ENCODE measurements around the gene ATRNL1.
A peak's percentile ranks its signal among the peaks of the same experiment; 100 is the strongest.
"Not testable (repeated sequence)": the region's sequence is repeated elsewhere in the genome, so short reads cannot be mapped to it uniquely, and the experiment has no call there.

ATRNL1 gene

GRCh38 chr10:115295213-115295805, 202.1 kb downstream of the ATRNL1 start:
- no peak for DNase-seq (ENCODE audit: low spot score)
- TF ChIP-seq, protein P1, sequence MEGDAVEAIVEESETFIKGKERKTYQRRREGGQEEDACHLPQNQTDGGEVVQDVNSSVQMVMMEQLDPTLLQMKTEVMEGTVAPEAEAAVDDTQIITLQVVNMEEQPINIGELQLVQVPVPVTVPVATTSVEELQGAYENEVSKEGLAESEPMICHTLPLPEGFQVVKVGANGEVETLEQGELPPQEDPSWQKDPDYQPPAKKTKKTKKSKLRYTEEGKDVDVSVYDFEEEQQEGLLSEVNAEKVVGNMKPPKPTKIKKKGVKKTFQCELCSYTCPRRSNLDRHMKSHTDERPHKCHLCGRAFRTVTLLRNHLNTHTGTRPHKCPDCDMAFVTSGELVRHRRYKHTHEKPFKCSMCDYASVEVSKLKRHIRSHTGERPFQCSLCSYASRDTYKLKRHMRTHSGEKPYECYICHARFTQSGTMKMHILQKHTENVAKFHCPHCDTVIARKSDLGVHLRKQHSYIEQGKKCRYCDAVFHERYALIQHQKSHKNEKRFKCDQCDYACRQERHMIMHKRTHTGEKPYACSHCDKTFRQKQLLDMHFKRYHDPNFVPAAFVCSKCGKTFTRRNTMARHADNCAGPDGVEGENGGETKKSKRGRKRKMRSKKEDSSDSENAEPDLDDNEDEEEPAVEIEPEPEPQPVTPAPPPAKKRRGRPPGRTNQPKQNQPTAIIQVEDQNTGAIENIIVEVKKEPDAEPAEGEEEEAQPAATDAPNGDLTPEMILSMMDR (IDR thresholded peaks at IDR 0.05; ENCODE audit: extremely low read depth, missing control alignments), result no peak

DNA sequence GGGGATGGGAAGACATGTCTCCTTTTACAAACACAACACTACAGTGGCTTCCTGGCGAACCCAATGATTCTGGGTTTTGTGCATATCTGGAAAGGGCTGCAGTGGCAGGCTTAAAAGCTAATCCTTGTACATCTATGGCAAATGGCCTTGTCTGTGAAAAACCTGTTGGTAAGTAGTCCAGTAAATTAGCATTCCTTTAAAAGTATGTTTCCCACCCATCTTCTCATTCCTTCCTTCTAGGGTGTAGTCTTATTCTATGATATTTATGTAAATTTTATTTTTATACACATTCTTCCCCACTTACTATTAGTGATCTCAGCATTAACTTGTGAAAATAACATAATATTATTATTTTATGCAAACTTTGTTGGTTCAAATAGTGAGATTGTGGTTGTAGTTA, 206.9 kb downstream of the ATRNL1 start:
- no peak for DNase-seq (ENCODE audit: low spot score)
- TF ChIP-seq, protein P1 (IDR thresholded peaks at IDR 0.05; ENCODE audit: extremely low read depth, missing control alignments), result no peak

GRCh38 chr10:115319669-115320068, 226.5 kb downstream of the ATRNL1 start:
- DNase-seq (ENCODE audit: low spot score), result not testable (repeated sequence)

DNA sequence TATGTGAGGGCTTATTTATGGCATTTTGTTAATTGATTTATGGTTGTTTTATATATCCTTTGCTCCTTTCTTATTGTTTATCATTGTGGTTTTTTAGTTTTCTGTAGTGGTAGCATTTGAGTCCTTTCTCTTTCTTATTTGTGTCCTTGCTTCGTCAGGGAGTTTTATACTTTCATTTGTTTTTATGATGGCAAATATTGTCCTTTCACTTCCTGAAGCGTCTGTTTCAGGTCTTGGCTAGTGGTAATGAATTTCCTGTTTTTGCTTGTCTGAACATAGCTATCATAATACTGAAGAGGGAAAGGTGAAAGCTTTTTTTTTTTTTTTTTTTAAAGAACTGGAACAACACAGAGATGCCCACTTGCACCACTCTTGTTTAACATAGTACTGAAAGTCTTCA, 228.2 kb downstream of the ATRNL1 start:
- TF ChIP-seq, protein P1 (IDR thresholded peaks at IDR 0.05; ENCODE audit: extremely low read depth, missing control alignments), result no peak
- DNase-seq (ENCODE audit: low spot score), result no peak

- TF ChIP-seq, protein P1 (IDR thresholded peaks at IDR 0.05; ENCODE audit: extremely low read depth, missing control alignments), result no peak
- DNase-seq (ENCODE audit: low spot score), result no peak
Observed at GRCh38 chr10:115328331-115328730, 235.2 kb downstream of the ATRNL1 start.

DNA sequence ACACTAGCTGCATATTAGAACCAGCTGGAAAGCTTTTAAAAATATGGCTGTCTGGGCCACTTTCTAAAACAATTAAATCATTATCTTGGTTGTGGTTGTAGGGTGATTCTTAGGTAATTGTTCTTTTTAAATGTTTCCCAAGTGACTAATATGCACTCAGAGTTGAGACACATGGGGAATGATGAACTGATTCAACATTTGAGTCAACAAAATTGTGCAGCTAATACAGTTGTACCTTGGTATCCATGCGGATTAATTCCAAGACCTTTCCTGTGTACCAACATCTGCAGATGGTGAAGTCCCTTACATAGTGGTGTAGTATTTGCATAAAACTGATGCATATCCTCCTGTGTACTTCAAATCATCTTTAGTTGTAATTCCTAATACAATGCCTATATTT, 242.2 kb downstream of the ATRNL1 start:
- no peak for DNase-seq (ENCODE audit: low spot score)
- TF ChIP-seq, protein P1 (IDR thresholded peaks at IDR 0.05; ENCODE audit: extremely low read depth, missing control alignments), result no peak

GRCh38 chr10:115355162-115355760, 262.1 kb downstream of the ATRNL1 start:
- DNase-seq (ENCODE audit: low spot score), result peak; percentile 44
- TF ChIP-seq, protein P1 (IDR thresholded peaks at IDR 0.05; ENCODE audit: extremely low read depth, missing control alignments), result peak; percentile 71

DNA sequence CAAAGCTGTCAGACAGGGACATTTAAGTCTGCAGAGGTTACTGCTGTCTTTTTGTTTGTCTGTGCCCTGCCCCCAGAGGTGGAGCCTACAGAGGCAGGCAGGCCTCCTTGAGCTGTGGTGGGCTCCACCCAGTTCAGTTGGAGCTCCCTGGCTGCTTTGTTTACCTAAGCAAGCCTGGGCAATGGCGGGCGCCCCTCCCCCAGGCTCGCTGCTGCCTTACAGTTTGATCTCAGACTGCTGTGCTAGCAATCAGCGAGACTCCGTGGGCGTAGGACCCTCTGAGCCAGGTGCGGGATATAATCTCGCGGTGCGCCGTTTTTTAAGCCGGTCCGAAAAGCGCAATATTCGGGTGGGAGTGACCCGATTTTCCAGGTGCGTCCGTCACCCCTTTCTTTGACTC, 274.8 kb downstream of the ATRNL1 start:
- not testable (repeated sequence) for DNase-seq (ENCODE audit: low spot score)
